SK-N-SH (cell line): ENCODE measurements around the gene OR2AT4. TPM values are rescaled to one million over a fixed set of nuclear protein-coding genes. Genes with fewer than 3 reads are reported as not detected.

Source experiments
- CTCF ChIA-PET: fragments of 300-600, 350-600 bp; formaldehyde crosslinking; extraction: SDS; loops from one replicate; lab custom pipeline; 2021; lab: Yijun Ruan, JAX
- POLR2A ChIA-PET: fragments of 350-600 bp; sonication (Branson Sonifier 250); formaldehyde crosslinking; extraction: SDS; loops from one replicate; lab custom pipeline; 2020; ENCODE audit warnings: antibody characterized with exemption, inconsistent platforms; lab: Yijun Ruan, JAX
- DNase-seq: peaks from one replicate; pipeline ENCODE4 v3.0.0; 2012
- H2AFZ ChIP-seq: fragments of 200-600 bp; sonication (generic); 2 replicates; pipeline ENCODE4 v1.8.1; 2016; ENCODE audit warnings: antibody characterized with exemption, mild to moderate bottlenecking, low read depth
- H3F3A ChIP-seq: fragments of 200-600 bp; sonication (generic); replicated peaks from 2 replicates; pipeline ENCODE3; 2016; ENCODE audit warnings: antibody characterized with exemption, mild to moderate bottlenecking; ENCODE audit not compliant: insufficient read depth
- H3K27ac ChIP-seq, 2 experiments: fragments of 200-500 bp in 1 of 2; fragments of 200-600 bp in 1 of 2; sonication (Bioruptor generic) in 1 of 2; sonication (generic), shearing (Covaris generic) in 1 of 2; 2 replicates each; pipeline versions ENCODE4 v1.5.1 to v1.6.1; 2014 to 2016; ENCODE audit warnings: low read depth in 2 of 2, inconsistent platforms in 1 of 2, low read length in 1 of 2, mild to moderate bottlenecking in 1 of 2, mixed read lengths in 1 of 2
- H3K27me3 ChIP-seq: fragments of 200-600 bp; sonication (generic), shearing (Covaris generic); 2 replicates; pipeline ENCODE4 v1.6.1; 2016; ENCODE audit warnings: mixed run types; ENCODE audit not compliant: insufficient read depth
- H3K36me3 ChIP-seq, 2 experiments: fragments of 200-500 bp in 1 of 2; fragments of 200-600 bp in 1 of 2; sonication (Bioruptor generic) in 1 of 2; sonication (generic) in 1 of 2; replicated peaks in 1 of 2; 2 replicates each; pipeline versions ENCODE3 to v1.5.1; 2014 to 2016; ENCODE audit warnings: low read length in 1 of 2, mild to moderate bottlenecking in 1 of 2; ENCODE audit not compliant: insufficient read depth in 2 of 2, control insufficient read depth in 1 of 2
- H3K4me1 ChIP-seq, 2 experiments: fragments of 200-500 bp in 1 of 2; fragments of 200-600 bp in 1 of 2; sonication (Bioruptor generic) in 1 of 2; sonication (generic), shearing (Covaris generic) in 1 of 2; 2 replicates each; pipeline versions ENCODE4 v1.5.1 to v1.6.1; 2014 to 2016; ENCODE audit warnings: low read depth in 1 of 2, low read length in 1 of 2, mixed run types in 1 of 2; ENCODE audit not compliant: insufficient read depth in 2 of 2, control insufficient read depth in 1 of 2
- H3K4me2 ChIP-seq: fragments of 200-600 bp; sonication (generic), shearing (Covaris generic); 2 replicates; pipeline ENCODE4 v1.6.1; 2017; ENCODE audit warnings: mixed run types
- H3K4me3 ChIP-seq, 2 experiments: fragments of 200-500 bp in 1 of 2; fragments of 200-600 bp in 1 of 2; sonication (Bioruptor generic) in 1 of 2; sonication (generic), shearing (Covaris generic) in 1 of 2; 2 replicates each; pipeline versions ENCODE4 v1.5.1 to v1.8.1; 2014 to 2016; ENCODE audit warnings: low read depth in 2 of 2, inconsistent platforms in 1 of 2, low read length in 1 of 2, mild to moderate bottlenecking in 1 of 2, mixed read lengths in 1 of 2, moderate library complexity in 1 of 2
- H3K79me2 ChIP-seq: fragments of 200-600 bp; sonication (generic); 2 replicates; pipeline ENCODE4 v1.8.1; 2017; ENCODE audit warnings: mild to moderate bottlenecking; ENCODE audit not compliant: insufficient read depth
- H3K9ac ChIP-seq: fragments of 200-600 bp; sonication (generic); 2 replicates; pipeline ENCODE4 v1.6.1; 2017; ENCODE audit warnings: mixed run types
- H3K9me2 ChIP-seq: fragments of 200-600 bp; sonication (generic); 2 replicates; pipeline ENCODE4 v1.6.1; 2017; ENCODE audit warnings: mixed run types
- H3K9me3 ChIP-seq: fragments of 200-600 bp; sonication (generic); 2 replicates; pipeline ENCODE4 v1.6.1; 2017; ENCODE audit warnings: mixed run types, mild to moderate bottlenecking, moderate library complexity
- H4K20me1 ChIP-seq: fragments of 200-600 bp; sonication (generic); 2 replicates; pipeline ENCODE4 v1.6.1; 2017; ENCODE audit warnings: mild to moderate bottlenecking, mixed run types; ENCODE audit not compliant: insufficient read depth
- EZH2phosphoT487 ChIP-seq: fragments of 200-600 bp; sonication (generic); IDR thresholded peaks from 2 replicates; pipeline ENCODE4 v1.6.1; 2017; ENCODE audit warnings: low read depth, mixed run types, mild to moderate bottlenecking, antibody characterized with exemption, moderate library complexity, borderline replicate concordance
- RAD21 ChIP-seq: IDR thresholded peaks from 2 replicates; pipeline ENCODE4 v1.6.1; 2012; ENCODE audit warnings: mild to moderate bottlenecking, low read length
- RXRA ChIP-seq: IDR thresholded peaks from 2 replicates; pipeline ENCODE4 v1.4.0; 2012; ENCODE audit warnings: low read depth, mild to moderate bottlenecking, borderline replicate concordance
- SIN3A ChIP-seq: IDR thresholded peaks from 2 replicates; pipeline ENCODE4 v1.6.1; 2012; ENCODE audit warnings: low read depth, mild to moderate bottlenecking, low read length, moderate library complexity, borderline replicate concordance
- TCF12 ChIP-seq: IDR thresholded peaks from 2 replicates; pipeline ENCODE4 v1.4.0; 2012
- WGBS: methylation state at CpG from one replicate; pipeline ENCODE4 v1.1.6; 2017; ENCODE audit warnings: low lambda C conversion rate; 5-methylcytosine and 5-hydroxymethylcytosine counted together
- polyA plus RNA-seq, 3 experiments: library from polyadenylated mRNA; depleted of rRNA; stranded (reverse); fragments of >200 nt; gene quantifications; 2 replicates each; pipeline ENCODE4 v1.2.3, GENCODE V29; 2012
- TF ChIP-seq, protein P1 (sequence below): fragments of 150-350 bp; IDR thresholded peaks from 2 replicates; pipeline ENCODE4 v1.6.1; 2017; ENCODE audit warnings: antibody characterized with exemption, low read length, low read depth, borderline replicate concordance
- TF ChIP-seq, protein P2 (sequence below): IDR thresholded peaks from 2 replicates; pipeline ENCODE4 v1.6.1; 2012; ENCODE audit warnings: mild to moderate bottlenecking, low read depth, low read length, moderate library complexity
- TF ChIP-seq, protein P3 (sequence below): IDR thresholded peaks from 2 replicates; pipeline ENCODE4; 2012
- TF ChIP-seq, protein P4 (sequence below): IDR thresholded peaks from 2 replicates; pipeline ENCODE4 v1.4.0; 2012; ENCODE audit warnings: low read depth

Gene OR2AT4
- polyA plus RNA-seq, 1 of the 3 experiments (the other 2 are of a cell fraction): not detected

DNA sequence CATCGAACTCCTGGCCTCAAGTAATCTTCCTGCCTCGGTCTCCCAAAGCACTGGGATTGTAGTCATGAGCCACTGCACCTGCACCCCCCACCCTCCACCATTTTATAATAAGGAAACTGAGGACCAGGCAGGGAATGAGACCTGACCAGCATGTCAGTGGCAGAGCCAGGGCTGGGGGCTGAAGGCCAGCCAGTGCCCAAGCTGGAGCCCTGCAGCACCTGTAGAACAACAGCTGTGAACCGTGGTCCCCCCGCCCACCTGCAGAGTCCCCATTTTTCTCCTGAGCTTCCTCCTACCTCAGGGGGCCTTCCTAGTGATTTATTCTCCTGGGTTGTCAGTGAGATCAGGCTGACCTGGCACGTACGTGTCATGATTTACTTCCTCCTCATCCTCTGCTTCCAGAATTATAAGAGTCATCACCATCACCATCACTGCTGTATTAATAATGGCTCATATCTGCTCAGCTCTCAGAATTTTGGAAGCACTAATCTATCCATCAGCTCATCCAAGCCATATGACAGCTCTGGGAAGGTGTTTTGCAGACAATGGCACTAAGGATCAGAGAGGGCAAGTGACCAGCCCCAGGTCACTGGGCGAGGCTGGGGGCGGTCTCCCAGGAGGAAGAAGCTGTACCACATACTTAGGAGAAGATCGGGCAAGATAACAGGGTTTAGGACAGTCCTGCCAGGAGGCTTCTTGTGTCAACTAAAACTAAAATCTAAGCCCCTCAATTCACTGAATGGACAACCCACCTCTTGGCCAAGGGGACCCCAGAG, 48.7 kb upstream of the OR2AT4 start (continued):
- TF ChIP-seq, protein P1, sequence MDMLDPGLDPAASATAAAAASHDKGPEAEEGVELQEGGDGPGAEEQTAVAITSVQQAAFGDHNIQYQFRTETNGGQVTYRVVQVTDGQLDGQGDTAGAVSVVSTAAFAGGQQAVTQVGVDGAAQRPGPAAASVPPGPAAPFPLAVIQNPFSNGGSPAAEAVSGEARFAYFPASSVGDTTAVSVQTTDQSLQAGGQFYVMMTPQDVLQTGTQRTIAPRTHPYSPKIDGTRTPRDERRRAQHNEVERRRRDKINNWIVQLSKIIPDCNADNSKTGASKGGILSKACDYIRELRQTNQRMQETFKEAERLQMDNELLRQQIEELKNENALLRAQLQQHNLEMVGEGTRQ: no peak
- no peak for TF ChIP-seq SIN3A

DNA sequence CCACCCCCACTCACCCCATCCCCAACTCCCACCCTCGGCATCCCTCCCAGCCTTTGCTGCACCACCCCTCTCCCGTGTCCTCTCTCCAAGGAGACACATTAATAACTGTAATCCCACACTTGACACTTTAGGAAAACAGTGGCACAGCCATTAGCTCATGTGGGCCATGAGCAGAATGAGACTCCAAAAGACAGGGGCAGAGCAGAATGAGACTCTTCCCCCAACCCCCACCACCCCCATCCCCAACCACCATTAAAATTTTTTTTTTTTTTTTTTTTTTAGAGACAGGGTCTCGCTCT, 48.0 kb upstream of the OR2AT4 start:
- TF ChIP-seq RXRA (no peak), RAD21 (no peak), TCF12 (no peak), EZH2phosphoT487 (no peak)
- TF ChIP-seq, protein P2, sequence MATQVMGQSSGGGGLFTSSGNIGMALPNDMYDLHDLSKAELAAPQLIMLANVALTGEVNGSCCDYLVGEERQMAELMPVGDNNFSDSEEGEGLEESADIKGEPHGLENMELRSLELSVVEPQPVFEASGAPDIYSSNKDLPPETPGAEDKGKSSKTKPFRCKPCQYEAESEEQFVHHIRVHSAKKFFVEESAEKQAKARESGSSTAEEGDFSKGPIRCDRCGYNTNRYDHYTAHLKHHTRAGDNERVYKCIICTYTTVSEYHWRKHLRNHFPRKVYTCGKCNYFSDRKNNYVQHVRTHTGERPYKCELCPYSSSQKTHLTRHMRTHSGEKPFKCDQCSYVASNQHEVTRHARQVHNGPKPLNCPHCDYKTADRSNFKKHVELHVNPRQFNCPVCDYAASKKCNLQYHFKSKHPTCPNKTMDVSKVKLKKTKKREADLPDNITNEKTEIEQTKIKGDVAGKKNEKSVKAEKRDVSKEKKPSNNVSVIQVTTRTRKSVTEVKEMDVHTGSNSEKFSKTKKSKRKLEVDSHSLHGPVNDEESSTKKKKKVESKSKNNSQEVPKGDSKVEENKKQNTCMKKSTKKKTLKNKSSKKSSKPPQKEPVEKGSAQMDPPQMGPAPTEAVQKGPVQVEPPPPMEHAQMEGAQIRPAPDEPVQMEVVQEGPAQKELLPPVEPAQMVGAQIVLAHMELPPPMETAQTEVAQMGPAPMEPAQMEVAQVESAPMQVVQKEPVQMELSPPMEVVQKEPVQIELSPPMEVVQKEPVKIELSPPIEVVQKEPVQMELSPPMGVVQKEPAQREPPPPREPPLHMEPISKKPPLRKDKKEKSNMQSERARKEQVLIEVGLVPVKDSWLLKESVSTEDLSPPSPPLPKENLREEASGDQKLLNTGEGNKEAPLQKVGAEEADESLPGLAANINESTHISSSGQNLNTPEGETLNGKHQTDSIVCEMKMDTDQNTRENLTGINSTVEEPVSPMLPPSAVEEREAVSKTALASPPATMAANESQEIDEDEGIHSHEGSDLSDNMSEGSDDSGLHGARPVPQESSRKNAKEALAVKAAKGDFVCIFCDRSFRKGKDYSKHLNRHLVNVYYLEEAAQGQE: no peak
- TF ChIP-seq, protein P3, sequence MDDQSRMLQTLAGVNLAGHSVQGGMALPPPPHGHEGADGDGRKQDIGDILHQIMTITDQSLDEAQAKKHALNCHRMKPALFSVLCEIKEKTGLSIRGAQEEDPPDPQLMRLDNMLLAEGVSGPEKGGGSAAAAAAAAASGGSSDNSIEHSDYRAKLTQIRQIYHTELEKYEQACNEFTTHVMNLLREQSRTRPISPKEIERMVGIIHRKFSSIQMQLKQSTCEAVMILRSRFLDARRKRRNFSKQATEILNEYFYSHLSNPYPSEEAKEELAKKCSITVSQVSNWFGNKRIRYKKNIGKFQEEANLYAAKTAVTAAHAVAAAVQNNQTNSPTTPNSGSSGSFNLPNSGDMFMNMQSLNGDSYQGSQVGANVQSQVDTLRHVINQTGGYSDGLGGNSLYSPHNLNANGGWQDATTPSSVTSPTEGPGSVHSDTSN: no peak
- TF ChIP-seq, protein P4, sequence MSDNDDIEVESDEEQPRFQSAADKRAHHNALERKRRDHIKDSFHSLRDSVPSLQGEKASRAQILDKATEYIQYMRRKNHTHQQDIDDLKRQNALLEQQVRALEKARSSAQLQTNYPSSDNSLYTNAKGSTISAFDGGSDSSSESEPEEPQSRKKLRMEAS: no peak
- no peaks in the 10 kb centered on the region for H4K20me1 ChIP-seq
- H3K9ac ChIP-seq: no peak overlapping the region
- peaks cover 10 to 22% of the 10 kb centered on the region in 2 experiments; a peak in 2 of 4 replicates for H3K4me1 ChIP-seq
- DNase-seq: no peak
- POLR2A ChIA-PET: interaction anchor here (0.9 to 1.4 kb wide), 2 partner anchors 67 to 96 kb away, joined by 4 to 5 read pairs; partner anchors contain the start of gene TPBGL
- no peaks in the 10 kb centered on the region for H3K9me2 ChIP-seq
- H3K36me3 ChIP-seq: no peaks in the 10 kb centered on the region
- WGBS: 42% methylated on average over 3 of the region's 3 CpGs
- CTCF ChIA-PET: interaction anchor here (0.6 to 25.0 kb wide), 39 partner anchors 7 to 260 kb away, joined by 3 to 1115 read pairs (median 4); partner anchors contain the start of genes SLCO2B1 and TPBGL
- no peaks in the 10 kb centered on the region for H3K79me2 ChIP-seq
- H3K4me3 ChIP-seq: no peak overlapping the region; a peak in 1 of 4 replicates
- H3K4me2 ChIP-seq: no peak overlapping the region
- no peak overlapping the region for H2AFZ ChIP-seq
- peaks cover 9% of the 10 kb centered on the region for H3F3A ChIP-seq
- H3K9me3 ChIP-seq: no peaks in the 10 kb centered on the region
- H3K27ac ChIP-seq: no peak overlapping the region
- H3K27me3 ChIP-seq: no peaks in the 10 kb centered on the region
